ENCODE data around the gene PADI4.

Gene PADI4, protein sequence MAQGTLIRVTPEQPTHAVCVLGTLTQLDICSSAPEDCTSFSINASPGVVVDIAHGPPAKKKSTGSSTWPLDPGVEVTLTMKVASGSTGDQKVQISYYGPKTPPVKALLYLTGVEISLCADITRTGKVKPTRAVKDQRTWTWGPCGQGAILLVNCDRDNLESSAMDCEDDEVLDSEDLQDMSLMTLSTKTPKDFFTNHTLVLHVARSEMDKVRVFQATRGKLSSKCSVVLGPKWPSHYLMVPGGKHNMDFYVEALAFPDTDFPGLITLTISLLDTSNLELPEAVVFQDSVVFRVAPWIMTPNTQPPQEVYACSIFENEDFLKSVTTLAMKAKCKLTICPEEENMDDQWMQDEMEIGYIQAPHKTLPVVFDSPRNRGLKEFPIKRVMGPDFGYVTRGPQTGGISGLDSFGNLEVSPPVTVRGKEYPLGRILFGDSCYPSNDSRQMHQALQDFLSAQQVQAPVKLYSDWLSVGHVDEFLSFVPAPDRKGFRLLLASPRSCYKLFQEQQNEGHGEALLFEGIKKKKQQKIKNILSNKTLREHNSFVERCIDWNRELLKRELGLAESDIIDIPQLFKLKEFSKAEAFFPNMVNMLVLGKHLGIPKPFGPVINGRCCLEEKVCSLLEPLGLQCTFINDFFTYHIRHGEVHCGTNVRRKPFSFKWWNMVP

DNA sequence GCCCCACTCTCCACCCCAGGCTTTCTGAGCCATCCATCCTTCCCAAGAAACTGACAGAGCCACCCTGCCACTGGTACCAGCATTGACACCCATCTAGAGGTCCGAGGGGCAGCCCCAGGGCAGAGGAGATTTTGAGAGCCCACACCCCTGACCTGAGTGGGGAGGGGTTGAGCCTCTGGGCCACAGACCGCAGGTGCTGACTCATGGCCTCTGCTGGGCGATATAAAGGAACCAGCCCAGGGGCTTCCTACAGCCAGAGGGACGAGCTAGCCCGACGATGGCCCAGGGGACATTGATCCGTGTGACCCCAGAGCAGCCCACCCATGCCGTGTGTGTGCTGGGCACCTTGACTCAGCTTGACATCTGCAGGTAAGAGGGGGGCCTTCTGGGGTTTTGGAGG, at the start of gene PADI4:
PADI4 (plus strand) TSS at position 252 of the 400 bp plus-strand sequence; CDS start at position 278, 26 bp downstream.
- DNase-seq = peak; percentile 41 to 55

- no peak for DNase-seq
Measured at GRCh38 chr1:17258758-17259130, 49.3 kb upstream of the PADI4 start.

GRCh38 chr1:17259233-17259873, 48.6 kb upstream of the PADI4 start:
- no peak for DNase-seq

- DNase-seq = no peak
Measured at GRCh38 chr1:17260264-17260663, 47.7 kb upstream of the PADI4 start.

DNA sequence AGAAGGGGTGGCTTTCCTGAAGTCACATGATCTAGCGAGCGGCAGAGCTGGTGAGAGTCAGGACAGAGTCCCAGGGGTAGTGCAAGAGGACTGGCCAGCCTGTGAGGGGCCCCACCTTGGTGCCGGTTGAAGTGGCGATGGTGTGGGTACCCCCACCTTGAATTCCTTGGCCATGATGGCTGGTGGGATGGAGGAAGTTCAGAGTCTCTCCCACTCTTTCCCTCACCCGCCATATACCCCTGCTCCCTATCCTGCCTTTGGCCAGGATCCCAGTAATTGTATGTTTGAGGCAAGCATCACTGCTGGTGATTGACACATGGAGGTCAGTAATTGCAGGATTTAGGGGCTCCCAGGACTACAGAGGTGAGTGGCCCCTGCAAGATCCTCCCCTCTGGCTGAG, 47.3 kb upstream of the PADI4 start:
- DNase-seq = no peak

DNA sequence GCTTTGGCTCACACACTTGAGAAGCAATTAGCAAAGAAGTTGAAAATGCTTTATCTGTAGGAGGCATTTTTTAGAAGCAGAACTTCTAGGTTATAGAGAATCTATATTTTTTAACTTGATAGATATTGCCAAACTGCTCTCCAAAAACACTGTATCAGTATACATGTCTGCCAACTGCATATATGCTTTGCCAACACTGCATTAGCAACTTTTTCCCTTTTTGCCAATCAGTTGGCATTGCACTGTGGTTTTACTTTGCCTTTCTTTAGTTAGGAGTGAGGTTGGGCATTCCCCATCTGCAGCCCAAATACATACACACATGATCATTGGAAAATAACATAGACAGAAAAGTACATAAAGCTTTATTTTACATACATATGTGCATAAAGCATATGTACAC, 44.1 kb upstream of the PADI4 start:
- no peak for DNase-seq

- no peak for DNase-seq
Measured at GRCh38 chr1:17264470-17264869, 43.5 kb upstream of the PADI4 start.

DNA sequence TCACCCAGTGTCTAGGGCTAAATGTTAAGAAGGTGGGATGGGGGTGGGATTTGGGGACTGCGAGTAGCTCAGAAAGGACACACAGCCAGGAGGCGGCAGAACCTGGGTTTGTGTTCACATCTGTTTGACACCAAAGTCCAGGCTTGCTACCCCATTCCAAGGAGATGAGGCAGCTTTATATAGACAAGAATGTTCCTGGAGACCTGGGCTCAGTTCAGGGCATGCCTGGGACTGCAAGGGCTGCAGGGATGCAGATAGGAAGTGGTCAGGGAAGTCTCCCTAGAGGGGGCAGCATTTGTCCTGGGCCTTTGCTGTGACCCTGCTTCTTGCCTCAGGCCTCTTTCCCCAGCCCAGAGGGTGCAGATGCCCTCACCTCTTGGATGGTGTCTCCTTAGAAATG, 42.8 kb upstream of the PADI4 start:
- DNase-seq = no peak

GRCh38 chr1:17265950-17266349, 42.0 kb upstream of the PADI4 start:
- DNase-seq = no peak

- DNase-seq = no peak
Measured at GRCh38 chr1:17270891-17271765, 36.9 kb upstream of the PADI4 start.

DNA sequence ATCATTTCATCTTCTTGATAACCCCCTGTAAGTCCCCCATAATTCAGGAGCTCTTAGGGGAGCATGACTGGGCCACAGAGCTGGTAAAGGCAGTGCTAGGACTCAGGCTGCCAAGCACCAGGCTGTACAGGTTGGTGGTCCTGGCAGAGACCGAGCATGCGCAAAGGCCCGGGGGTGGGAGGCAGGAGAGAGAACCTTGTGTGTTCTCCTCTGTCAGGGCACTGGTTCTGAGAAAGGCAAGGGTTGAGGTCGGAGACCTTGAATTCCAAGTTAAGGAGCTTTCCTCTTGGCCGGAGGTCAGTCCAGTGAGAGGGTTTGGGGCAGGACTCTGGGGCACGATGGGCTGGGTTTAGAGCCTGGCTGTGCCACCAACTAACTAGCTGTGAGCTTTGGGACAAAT, 35.9 kb upstream of the PADI4 start:
- no peak for DNase-seq

DNA sequence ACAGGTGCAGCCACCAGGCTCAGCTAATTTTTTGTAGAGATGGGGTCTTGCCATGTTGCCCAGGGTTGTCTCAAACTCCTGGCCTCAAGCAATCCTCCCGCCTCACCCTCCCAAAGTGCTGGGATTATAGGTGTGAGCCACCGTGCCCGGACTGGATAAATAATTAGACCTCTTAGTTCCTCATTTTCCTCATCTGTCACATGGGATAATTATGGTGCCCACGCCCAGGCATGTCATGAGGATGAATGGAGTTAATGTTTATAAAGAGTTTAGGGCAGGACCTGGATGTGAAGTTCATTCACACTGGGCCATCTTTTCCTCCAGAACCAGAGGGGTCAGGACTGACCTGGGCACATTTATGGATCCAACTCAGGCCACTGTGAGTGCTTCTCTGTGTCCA, 35.4 kb upstream of the PADI4 start:
- DNase-seq = no peak

DNA sequence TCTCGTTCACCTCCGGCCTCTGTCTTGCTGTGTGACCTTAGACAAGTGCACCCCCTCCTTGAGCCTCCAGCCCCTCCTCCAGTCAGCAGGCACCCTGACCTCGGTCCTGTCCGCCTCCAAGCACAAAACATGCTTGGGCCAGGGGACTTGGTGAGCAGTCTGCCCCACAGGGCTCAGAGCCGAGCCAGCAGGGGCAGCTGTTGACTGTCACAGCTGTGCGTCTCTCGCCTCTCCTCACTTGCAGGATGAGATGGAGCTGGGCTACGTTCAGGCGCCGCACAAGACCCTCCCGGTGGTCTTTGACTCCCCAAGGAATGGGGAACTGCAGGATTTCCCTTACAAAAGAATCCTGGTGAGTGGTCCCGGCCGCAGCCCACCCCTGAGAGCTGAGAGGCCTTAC, 34.9 kb upstream of the PADI4 start:
- DNase-seq = no peak

- peak; percentile 38 to 46 for DNase-seq
Measured at GRCh38 chr1:17274186-17275170, 33.5 kb upstream of the PADI4 start.

- DNase-seq = peak; percentile 88 to 91
Measured at GRCh38 chr1:17276568-17276967, 31.4 kb upstream of the PADI4 start.

GRCh38 chr1:17277511-17278159, 30.4 kb upstream of the PADI4 start:
- DNase-seq = no peak

DNA sequence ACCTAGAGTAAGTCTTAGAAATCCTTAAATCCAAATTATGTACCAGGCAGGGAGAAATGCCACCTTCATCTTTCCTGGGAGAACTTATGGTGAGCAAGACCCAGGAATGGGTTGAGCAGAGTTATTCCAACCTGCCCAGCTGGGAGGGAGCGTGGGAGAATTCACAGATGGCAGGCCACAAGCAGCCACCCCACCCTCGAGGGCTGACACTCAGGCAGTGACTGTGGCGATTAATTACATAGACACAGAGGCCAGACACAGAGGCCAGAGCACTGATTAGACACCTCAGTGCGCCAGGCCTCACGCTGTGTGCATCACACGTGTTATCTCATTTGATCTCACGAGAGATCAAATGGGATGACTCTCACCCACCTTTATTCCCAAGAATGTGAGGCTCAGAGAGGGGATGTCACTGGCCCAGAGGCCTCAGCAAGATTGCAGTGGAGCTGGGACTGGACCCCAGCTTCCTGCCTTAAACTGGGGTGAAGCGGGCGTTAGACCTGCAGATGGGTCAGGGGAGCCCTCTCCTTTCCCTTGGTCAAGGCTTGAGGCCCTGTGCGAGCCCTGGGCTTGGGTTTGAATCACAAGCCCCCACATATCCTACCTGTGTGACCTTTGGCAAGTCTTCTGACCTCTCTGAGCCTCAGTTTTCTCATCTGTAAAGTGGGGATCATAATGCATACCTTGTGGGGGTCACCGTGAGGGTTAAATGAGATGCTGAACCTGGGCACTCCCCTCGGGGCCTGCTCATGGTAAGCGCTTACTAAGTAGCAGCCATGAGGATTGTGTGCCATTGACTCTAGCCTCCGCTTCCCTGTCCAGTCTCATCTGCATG, 28.8 kb upstream of the PADI4 start:
- DNase-seq = no peak

- DNase-seq = no peak
Measured at GRCh38 chr1:17280436-17280835, 27.6 kb upstream of the PADI4 start.

DNA sequence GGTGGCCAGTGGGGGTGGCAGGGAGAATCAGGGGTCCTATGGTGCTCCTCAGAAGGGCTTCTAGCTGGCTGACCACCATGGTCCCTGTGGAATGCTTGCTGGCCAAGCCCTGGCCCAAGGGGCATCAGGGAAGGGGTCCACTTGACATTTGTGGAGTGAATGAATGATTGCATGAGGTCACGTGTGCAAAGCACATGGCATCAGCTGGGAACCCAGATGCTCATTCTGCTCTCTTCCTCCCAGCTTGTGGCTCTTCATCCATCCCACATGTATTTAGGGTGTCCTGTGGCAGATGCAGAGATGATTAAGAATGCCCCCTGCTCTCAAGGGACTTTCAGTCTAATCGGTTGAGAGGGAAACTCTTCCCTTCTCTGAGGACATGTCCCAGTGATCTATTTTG, 27.1 kb upstream of the PADI4 start:
- DNase-seq = no peak

- peak; percentile 99 to 100 for DNase-seq
Measured at GRCh38 chr1:17281775-17282181, 26.2 kb upstream of the PADI4 start.

All from AML-193 (cell line).